GM21381 (cell line): ENCODE data around the gene MED12.
A peak's percentile ranks its signal among the peaks of the same experiment; 100 is the strongest.

Source experiments
- ATAC-seq: cut with Tn5 transposase; IDR thresholded peaks from one replicate; pipeline ENCODE4 v1.9.1; 2021; ENCODE audit warnings: mild to moderate bottlenecking, moderate library complexity; ENCODE audit not compliant: unreplicated experiment

MED12 gene

GRCh38 chrX:71118032-71118984, at the start of gene MED12:
MED12 (plus strand) TSS chrX:71118596; CDS start chrX:71118755, 159 bp downstream.
- peak; percentile 97 for ATAC-seq

GRCh38 chrX:71070531-71070930, 47.9 kb upstream of the MED12 start:
- ATAC-seq, result no peak

- ATAC-seq, result no peak
These were observed 36.9 kb upstream of the MED12 start for GRCh38 chrX:71081330-71082123.

- ATAC-seq, result no peak
These were observed 36.2 kb upstream of the MED12 start for GRCh38 chrX:71082124-71082647.

GRCh38 chrX:71082822-71083221, 35.6 kb upstream of the MED12 start:
- no peak for ATAC-seq

GRCh38 chrX:71085900-71086299, 32.5 kb upstream of the MED12 start:
- no peak for ATAC-seq

GRCh38 chrX:71091263-71091662, 27.1 kb upstream of the MED12 start:
- no peak for ATAC-seq

GRCh38 chrX:71095033-71095432, 23.4 kb upstream of the MED12 start:
- no peak for ATAC-seq

- ATAC-seq, result peak; percentile 94
These were observed 22.8 kb upstream of the MED12 start, which contains the start of gene FOXO4 for GRCh38 chrX:71095555-71095980. FOXO4 (plus strand) TSS chrX:71095851; CDS start chrX:71096529, 678 bp downstream.

- peak; percentile 13 for ATAC-seq
These were observed 22.2 kb upstream of the MED12 start for GRCh38 chrX:71095981-71096759.

GRCh38 chrX:71096760-71097032, 21.7 kb upstream of the MED12 start:
- no peak for ATAC-seq

- ATAC-seq, result no peak
These were observed 20.1 kb upstream of the MED12 start for GRCh38 chrX:71098302-71098701.

GRCh38 chrX:71098951-71099506, 19.4 kb upstream of the MED12 start:
- ATAC-seq, result no peak

GRCh38 chrX:71099736-71100135, 18.7 kb upstream of the MED12 start:
- ATAC-seq, result no peak

GRCh38 chrX:71100581-71101505, 17.6 kb upstream of the MED12 start:
- no peak for ATAC-seq

- no peak for ATAC-seq
These were observed 16.1 kb upstream of the MED12 start for GRCh38 chrX:71102292-71102691.

- peak; percentile 42 for ATAC-seq
These were observed 15.0 kb upstream of the MED12 start for GRCh38 chrX:71103110-71103983.

GRCh38 chrX:71105628-71106027, 12.8 kb upstream of the MED12 start:
- ATAC-seq, result no peak
